ENCODE measurements around the gene OSBPL7.

The OSBPL7 gene

DNA sequence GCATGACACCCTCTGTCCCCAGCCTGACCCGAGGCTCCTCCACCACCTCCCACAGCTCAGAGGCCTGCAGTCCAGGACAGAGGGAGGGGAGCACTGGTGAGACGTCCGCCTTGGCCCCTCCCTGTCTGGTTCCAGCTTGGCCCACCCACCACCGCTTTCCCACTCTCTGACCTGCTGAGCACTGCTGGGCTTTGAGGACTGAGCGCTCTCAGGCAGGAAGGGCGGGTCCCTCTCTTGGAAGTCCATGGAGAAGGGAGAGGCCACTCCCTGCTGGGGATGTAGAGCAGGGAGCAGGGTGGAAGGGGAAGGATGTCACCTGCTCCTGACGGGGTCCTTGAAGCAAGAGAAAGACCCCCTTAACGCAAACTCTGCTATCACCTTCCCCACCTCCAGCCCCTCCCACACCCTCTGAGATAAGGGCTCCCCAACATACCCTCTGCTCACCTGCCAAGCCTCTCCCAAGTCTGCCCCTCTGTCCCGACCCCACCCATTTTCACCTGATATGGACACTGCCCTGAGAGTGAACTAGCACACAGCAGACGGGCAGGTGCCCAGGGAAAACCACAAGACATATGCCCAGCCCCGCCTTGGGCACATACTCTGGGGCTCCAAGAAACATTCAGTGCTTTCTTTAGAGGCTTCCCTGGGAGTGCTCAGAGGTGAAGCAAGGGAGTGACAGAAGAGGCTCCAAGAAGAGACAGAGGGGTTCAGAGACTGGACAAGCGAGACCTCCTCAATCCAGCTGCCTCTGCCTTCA lies 1.4 kb downstream of the OSBPL7 start:
- no peak for DNase-seq

DNA sequence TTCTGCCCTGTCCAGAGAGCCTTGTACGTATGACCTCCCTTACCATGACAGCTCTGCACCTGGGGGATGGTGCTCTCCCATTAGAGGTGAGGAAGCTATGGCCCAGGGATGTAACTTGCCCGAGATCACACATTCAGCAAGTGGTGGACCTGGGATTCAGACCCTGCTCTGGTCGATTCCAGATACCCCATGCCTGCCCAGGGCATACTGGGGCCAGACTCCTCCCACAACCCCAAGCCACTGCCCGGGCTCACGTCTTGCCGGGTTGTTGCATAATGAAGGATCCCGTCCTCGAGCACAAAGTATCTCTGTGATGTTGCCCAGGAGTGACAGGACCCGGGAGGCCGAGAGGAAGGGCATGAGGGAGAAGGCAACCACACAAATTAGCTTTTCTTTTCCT lies 2.1 kb downstream of the OSBPL7 start:
- no peak for DNase-seq

DNA sequence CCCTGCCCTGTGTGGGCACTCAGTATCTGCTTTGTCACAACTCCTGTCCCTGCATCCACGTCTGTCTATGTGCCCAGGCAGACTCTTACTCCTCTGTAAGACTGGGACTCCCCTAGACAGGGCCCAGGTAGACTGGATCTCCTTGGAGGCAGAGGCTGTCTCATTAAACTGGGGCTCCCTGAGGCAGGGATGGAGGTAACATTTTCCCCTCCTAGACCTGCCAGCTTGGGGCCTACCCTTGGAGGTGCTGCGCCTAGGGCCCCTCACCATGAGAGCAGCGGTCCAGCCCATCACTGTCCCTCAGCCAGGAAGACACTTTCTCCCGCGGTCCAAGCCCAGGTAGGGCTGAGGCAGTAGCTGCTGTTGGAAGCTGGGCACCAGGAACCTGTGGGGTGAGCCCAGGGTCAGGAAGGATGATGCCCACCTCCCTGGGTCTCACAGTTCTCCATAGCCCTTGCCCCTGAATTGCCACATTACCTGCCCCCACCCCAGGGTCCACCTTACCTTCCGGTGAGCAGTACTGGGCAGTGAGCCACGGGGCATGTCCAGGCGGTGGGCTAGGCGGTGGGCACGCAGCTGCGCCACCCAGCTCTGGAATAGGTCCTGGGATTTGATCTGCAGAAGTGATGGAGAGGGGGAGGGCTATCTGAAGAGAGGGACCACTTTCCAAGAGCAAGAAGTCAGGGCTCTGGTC lies 3.4 kb downstream of the OSBPL7 start:
- no peak for DNase-seq

DNA sequence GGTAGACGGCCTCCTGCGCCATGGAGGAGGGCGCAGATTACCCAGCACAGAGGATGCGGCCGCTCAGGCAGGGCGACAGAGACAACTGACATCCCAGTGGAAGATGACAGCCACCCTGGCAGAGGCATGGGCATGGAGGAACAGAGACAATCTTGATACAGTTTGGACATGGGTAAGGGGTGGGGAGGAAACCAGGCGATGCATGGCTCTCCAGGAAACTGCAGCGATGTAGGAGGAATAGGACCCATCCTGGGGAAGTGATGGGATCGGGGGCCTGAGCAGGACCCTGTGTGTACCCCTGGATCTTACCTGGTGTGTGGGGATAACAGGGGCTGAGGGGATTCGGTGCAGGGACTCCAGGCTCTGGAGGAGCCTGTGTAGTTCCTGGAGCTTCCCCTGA lies 4.6 kb downstream of the OSBPL7 start:
- DNase-seq = no peak

DNA sequence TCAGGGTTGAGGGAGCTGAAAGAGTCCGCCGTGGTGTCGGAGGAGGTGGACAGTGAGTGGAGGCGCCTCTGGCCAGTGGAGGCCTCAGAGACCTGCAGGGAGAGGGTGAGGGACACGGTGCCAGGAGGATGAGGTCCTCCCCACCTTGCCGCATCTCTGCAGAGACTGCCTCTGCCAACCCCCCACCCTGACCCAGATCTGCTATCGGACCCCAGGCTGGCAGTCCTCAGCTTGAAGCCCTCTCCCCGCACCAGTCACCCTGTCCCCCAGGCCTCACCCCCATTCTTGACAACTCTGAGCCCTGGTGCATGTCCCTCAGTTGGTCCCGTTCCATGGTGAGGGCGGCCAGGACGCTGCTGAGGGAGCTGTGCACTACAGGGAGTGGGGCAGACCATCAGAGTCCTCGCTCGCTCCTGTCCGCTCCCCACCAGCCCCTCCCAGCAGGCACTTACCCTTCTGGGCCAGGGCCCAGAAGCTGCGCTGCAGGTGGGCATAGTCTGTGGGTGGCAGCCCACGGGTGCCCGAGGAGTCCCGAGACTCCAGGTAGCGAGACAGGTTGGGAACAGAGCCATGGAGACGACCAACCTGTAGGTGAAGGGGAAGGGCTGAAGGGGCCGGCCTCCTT lies 5.4 kb downstream of the OSBPL7 start:
- no peak for DNase-seq

DNA sequence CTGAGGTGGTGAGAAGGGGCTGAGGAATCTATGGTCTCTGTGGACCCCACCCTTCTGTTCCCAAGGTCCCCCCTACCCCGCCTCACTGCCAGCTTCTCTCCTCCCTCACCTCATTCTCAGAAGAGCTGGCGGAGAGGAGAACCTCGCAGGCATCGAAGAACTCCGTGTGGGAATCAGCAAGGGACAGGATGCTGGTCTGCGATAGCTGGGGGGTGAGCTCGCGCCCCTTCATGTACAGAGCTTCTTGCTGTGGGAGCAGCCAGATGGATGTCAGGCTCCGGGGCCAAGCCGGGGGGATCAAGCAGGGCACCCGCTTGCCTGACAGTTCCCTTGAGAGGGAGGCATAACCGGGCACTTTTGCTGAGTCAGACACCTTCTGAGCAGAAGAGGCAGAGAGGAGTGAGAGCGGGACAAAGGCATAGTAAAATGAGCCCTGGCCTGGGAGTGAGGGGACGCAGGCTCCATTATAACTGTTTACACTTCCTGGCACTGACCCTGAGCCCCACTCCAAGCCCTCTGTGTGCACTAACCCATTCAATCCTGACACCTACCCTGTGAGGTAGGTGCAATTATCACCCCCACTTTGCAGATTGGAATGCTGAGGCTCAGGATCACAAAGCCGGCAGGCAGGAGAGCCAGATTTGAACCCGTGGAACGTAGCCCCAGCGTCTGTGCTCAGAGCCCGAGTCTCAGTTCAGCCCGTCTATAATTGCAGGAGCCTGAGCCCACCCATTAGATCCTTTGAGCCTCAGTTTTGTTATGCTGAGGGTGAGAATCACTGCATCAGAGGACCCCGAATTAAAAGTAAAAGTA lies 6.3 kb downstream of the OSBPL7 start:
- no peak for DNase-seq

DNA sequence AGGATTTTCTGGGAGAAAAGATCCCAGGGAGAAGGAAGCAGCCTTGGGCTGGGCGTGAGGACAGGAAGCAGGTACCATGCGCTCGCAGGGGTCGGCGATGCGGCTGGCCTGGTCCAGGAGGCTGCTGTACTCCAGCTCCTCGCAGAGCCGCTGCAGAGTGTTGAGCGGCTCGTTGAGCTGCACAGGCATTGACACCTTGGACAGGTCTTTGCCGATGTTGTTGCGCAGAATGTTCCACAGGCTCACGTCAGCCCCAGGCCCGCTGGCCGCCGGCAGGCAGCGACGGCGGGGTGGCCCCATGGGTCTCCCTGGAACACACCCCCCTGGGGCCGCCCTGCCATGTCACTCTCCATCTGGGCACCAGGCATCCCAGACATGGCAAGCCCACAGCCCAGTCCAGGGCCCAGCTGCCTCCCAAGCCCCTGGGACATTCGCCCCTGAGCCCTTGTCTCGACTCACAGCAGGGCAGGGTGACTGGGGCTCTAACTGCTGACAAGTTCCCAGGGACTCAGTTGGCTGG lies 8.0 kb downstream of the OSBPL7 start:
- no peak for DNase-seq

DNA sequence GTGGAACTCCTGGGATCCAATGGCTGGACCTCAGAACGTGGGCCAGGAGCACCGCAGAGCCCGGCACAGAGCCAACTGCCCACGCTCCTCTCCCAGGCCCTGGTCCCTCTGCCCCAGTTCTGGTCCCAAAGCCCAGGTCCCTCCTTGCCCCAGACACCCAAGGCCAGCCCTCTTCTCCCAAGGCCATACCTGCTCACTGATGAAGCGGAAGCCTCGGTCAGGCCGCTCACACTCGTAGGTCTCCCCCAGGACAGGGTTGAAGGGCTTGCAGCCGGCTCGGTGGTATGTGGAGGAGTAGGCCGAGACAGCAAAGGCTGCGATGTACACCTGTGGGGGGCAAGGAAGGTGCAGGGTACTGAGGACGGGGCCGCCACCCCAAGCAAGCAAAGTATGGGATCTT lies 8.5 kb downstream of the OSBPL7 start:
- no peak for DNase-seq

DNA sequence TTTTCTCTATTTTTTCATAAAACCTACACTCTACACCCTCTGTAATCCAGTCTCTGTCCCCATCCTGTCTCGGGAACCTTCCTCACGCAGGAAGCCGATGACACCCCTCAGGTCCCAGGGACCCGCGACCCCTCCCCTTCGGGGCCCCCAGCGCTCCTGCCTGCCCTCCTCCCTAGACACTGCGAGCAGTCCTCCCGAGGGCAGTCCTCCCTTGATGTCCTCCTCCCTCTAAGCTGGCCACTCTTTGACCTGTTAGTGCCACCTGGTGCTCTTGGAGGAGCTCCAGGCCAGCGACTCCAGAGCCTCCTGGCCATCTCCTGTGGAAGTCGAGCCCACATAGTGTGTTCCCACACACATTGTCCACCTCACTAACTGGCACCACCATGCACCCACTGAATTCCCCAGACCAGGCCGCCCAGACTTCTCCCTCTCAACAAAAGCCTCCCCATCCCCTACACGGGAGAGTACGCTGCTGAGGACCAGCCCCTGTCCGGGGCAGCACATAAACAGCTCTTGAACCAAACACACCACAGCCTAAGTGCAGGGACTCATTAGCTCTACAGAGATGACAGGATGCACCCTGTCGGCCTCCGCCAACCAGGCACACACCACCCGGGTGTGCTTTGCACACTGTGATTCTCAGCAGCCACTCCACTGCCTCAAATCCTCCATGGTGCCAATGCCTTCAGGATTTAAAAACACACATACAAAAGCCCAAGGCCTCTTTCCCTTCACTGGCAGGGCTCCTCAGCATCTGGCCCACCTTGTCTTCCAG lies 9.3 kb downstream of the OSBPL7 start:
- no peak for DNase-seq

DNA sequence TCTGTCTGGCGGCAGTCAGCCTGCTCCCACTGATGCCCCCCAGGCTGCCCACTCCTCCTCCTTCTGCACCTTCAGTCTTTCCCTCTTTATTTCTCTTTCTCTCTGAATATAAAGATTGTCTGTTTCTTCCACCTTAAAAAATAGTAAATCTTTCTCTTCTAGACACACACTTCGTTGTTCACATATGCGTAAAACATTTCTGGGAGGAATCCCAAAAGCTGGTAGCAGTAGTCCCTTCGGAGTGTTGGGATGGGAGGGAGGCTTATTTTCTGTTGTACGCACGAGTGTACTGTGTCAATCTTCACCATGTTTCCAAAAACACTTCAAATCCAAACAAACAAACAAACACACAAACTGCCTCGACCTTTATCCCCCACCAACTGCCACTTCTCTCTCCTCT lies 9.9 kb downstream of the OSBPL7 start:
- no peak for DNase-seq

DNA sequence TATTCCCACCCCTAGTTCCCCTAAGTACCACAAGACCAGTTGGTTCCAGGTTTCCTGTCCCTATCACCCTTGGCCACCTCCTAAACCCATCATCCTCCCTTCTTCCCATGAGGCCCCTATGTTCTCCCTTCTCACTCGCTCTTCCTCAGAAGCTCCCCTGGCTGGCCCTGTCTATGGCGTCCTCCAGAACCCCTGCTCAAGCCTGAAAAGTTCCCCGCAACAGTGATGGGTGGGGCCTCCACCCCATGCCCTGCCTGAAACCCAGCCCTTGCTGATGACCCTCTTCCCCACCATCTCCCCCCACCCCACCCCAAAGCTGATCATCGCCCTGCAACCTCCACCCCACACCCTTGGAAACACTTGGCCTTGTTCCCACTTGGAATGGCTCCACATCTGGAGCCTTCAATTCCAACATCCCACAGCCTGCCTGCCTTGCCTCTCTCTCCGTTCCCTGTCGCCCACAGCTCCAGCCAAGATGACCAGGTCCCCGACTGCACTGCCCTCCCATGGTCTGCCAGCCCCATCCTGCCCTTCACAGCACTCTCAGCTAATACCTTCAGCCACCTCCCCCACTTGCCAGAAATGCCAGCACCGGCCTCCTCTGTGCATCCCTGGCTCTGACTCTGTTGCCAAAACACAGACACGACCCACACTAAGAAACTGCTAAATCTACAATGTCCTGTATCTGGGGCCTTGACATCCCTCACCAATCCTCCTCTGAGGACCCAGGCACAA lies 10.5 kb downstream of the OSBPL7 start:
- DNase-seq = no peak

DNA sequence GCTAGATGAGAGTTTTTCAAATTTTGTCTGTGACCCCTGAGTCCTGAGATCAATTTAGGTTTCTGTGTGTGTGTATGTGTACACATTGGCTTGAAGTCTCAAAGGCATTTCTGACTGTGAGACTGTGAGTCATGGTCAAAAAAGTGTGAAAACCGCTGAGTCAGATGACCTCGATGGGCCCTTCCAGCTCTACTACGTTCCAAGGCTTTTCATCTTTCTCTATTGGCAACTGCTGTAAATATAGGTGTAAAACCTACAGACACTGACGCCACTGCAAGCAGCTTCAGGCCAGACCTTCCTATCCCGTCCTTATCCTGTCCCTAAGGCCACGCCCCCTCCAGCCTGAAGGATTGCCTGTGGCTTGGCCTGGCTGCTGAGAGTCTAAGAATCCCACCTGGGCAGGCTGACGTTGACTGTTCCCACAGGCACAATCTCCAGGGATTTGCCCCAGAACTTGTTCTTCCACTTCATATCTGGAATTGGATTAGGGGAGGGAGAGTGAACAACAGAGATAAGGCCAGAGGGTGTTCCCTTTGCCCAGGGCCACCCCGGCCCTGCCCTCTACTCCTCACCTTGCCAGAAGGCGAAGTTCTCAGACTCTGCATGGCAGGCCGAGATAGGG lies 11.3 kb downstream of the OSBPL7 start:
- no peak for DNase-seq

DNA sequence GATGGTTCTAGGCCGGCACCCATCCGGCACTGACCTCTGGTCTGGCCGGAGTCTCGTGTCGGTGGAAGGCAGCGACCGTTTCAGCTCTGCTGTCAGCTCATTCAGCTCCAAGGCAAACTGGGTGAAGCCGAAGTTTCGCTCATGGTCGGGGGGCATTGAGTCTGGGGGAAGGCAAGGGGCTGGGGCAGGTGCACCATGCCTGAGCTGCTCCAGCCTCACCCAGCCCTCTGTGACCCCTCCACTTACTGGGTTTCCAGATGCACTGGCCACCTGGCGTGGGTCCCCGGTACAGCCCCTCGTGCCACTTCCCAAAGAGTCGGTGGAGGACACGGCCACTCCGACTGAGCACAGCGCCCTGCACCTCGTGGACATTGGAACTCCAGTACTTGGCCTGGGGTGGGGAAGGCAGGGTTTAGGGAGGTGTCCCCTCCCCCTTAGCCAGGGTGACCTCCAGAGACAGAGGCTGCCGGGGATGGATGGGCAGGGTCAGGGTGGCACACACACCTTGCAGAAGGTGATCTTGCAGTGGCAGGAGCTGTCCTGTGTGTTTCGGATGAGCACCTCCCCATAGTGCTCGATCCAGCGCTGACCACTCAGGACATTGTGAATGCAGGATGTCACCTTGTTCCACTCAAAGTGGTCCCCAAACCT lies 12.6 kb downstream of the OSBPL7 start:
- no peak for DNase-seq

DNA sequence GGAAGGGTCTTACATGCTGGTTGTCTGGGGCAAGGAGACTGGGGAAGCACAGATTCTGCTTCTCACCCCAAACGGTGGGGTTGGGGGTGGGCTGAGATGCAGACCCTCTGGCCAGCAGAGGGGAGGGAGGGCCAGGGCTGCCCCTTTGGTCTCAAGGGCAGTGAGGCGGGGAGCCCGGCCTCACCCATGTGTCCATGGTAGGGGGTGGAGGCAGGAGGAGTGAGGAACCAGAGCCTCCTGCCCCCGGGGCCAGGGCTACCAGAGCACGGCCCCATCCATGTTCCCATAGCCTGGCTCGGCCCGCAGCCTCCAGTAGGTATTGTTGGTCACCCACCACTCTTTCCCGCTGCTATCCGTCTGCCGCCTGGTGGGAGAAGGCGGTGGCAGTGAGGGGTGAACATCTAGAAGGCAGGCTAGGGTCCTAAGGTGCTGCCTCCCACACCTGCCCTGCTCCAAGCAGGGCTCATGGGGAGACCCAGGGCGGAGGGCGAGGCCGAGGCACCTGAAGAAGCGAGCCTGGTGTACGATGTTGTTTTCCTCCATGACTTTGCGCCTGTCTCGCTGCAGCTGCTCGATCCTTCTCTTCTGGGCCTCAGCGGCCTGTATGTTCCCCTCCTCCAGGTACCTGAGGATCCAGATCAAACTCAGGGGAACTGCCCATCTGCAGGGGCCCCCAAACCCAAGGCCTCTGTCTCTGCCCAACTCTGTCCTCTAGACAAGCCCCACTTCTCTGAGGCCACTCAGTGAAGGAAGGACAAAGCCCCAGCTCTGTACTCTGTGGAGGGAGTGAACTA lies 13.4 kb downstream of the OSBPL7 start:
- DNase-seq = no peak

DNA sequence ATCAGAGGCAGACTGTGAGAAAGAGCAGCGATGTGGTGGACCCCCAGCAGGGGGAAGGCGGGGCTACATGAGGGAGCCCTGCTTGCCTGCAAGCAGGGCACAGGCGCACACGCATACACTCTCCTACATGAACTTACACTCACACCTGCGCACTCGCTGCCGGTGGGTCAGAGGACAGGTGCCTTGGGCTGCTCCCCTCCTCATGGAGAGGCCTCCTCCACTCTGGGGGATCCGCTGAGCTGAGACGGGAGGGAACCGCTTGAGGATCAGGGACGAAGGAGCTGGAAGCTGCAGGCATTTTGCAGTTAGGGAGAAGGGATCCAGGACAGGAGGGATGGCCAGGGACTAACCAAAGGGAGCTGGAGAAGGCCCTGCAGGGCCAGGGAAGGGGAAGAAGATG lies 14.2 kb downstream of the OSBPL7 start:
- no peak for DNase-seq

DNA sequence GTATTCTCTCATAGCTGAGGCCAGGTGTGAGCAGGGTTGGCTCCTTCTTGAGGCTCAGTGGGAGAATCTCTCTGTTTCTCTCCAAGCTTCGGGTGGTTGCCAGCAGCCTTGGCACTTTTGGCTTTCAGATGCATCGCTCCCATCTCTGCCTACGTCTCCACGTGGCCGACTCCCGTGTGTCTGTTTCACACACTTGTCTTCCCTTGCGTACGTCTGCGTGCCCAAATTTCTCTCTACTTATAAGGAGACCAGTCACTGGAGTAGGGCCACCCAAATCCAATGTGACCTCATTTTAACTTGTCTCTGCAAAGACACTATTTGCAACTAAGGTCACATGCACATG lies 14.7 kb downstream of the OSBPL7 start:
- DNase-seq = no peak

DNA sequence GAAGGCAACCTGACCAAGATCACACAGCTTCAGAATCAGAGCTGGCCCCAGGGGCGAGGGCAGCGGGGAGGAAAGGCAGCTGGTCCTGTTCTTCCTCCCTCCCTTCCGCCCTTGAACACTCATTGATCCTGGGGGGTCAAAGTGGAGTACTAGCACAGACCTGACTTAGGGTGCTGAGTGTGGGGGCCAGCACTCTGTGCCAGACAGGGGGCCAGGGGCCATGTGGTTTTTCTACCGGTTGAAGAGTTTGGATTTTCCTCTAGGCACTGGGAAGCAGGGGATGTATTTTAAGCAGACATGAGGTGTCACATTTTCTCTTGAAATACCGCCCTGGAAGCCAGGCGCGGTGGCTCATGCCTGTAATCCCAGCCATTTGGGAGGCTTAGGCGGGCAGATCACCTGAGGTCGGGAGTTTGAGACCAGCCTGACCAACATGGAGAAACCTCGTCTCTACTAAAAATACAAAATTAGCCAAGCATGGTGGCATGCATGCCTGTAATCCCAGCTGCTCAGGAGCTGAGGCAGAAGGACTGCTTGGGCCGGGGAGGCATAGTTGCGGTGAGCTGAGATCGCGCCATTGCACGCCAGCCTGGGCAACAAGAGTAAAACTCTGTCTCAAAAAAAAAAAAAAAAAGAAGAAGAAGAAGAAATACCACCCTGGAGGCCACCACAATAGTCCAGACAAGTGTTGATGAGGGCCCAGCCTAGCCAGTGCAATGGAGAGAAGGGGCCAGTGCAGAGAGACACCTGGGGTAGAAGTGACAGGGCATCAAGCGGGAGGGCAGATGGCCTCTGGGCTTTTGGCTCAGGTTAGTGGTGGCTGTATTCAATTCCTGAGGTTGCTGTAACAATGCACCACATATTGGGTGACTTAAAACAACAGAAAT lies 15.3 kb downstream of the OSBPL7 start:
- no peak for DNase-seq

DNA sequence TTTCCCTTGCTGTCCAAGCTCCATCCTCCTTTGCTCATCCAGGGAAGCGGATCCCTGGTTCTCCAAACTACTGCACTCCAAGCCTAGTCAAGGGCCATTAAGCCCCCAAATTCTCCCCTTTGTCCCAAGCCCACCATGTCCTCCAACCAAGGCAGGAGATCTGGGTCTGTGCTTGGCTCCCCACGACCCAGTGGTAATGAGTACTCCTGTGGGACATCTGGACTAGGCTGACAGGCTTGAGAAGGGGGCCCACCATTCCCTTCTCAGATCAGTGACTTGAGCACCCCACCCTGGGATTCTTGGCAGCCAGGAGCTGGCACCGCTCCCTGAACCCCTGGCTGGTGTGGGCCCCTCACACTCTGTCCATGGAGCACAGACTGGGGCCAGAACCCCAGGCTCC lies 17.1 kb downstream of the OSBPL7 start:
- no peak for DNase-seq

DNA sequence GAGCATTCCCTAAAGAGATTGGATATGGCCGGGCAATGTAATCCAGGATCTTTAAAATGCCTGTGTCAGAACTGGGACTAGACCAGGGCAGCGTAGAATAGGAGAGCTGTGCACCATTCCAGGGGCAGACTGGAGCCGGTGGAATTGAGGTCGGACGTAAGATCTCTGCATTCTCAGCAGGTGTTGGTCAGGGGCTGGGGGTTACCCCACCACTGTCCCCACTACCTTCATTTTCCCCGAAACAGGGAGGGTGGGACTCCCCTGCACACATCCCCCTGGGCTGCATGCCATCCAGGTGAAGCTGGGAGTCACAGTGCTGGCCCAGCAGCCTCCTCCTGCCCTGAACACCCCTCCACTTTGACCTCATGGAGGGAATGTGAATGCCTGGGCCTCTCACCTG lies 17.8 kb downstream of the OSBPL7 start:
- DNase-seq = no peak

Data from Kasumi-1 (cell line).